Mucosa of stomach (tissue), 1 donor: ENCODE results near the gene CCM2L.

Experiments used
- H3K27me3 ChIP-seq: one replicate; pipeline ENCODE4 v1.7.0; 2013; ENCODE audit warnings: mild to moderate bottlenecking, low read length; ENCODE audit not compliant: control insufficient read depth, insufficient read depth
- H3K36me3 ChIP-seq: one replicate; pipeline ENCODE4 v1.7.0; 2013; ENCODE audit warnings: low read length; ENCODE audit not compliant: control insufficient read depth, insufficient read depth
- H3K4me1 ChIP-seq: one replicate; pipeline ENCODE4 v1.7.0; 2013; ENCODE audit warnings: mild to moderate bottlenecking, low read length; ENCODE audit not compliant: control insufficient read depth, insufficient read depth
- H3K4me3 ChIP-seq: one replicate; pipeline ENCODE4 v1.7.0; 2013; ENCODE audit warnings: low read length
- H3K9ac ChIP-seq: one replicate; pipeline ENCODE4 v1.7.0; 2013; ENCODE audit warnings: mild to moderate bottlenecking, low read length, moderate library complexity
- H3K9me3 ChIP-seq: one replicate; pipeline ENCODE4 v1.7.0; 2013; ENCODE audit warnings: mild to moderate bottlenecking, low read length, moderate library complexity; ENCODE audit not compliant: control insufficient read depth
- donor health status: Pancreatic carcinoma.

The CCM2L gene

DNA sequence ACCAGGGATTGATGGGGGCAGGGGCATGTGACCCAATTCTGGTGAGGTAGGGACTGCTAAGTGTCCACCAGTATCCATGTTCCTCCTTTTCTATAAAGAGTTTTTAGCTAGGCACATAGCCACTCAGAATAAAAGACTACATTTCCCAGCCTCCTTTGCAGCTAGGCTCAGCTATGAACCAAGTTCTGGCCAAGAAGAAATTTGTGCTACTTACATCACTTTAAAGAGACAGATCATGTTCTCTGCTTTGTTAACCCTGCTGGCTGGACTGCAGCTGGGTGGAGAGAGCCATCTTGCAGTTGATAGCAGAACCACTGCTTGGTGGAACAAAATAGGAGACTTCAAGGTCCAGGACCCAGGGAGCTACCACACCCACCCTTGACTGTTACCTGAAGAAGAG, 5.3 kb upstream of the CCM2L start:
- no peaks in the 10 kb centered on the region for H3K4me1 ChIP-seq
- H3K9ac ChIP-seq = no peak overlapping the region
- H3K9me3 ChIP-seq = no peaks in the 10 kb centered on the region
- peaks cover 7% of the 10 kb centered on the region for H3K27me3 ChIP-seq
- no peaks in the 10 kb centered on the region for H3K36me3 ChIP-seq
- H3K4me3 ChIP-seq = no peak overlapping the region

DNA sequence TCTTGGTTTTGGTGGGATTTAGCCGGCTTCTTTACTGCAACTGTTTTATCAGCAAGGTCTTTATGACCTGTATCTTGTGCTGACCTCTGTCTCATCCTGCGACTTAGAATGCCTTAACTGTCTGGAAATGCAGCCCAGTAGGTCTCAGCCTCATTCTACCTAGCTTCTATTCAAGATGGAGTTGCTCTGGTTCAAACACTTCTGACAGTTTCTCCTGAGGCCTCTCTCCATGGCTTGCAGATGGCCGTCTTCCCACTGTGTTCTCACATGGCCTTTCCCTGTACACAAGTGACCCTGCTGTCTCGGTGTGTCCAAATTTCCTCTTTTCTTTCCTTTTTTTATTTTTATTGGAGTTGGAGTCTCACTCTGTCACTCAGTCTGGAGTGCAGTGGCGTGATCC, 4.2 kb upstream of the CCM2L start:
- no peak overlapping the region for H3K9ac ChIP-seq
- H3K9me3 ChIP-seq = no peaks in the 10 kb centered on the region
- no peaks in the 10 kb centered on the region for H3K4me1 ChIP-seq
- H3K36me3 ChIP-seq = no peaks in the 10 kb centered on the region
- no peak overlapping the region for H3K4me3 ChIP-seq
- H3K27me3 ChIP-seq = peaks cover 7% of the 10 kb centered on the region

DNA sequence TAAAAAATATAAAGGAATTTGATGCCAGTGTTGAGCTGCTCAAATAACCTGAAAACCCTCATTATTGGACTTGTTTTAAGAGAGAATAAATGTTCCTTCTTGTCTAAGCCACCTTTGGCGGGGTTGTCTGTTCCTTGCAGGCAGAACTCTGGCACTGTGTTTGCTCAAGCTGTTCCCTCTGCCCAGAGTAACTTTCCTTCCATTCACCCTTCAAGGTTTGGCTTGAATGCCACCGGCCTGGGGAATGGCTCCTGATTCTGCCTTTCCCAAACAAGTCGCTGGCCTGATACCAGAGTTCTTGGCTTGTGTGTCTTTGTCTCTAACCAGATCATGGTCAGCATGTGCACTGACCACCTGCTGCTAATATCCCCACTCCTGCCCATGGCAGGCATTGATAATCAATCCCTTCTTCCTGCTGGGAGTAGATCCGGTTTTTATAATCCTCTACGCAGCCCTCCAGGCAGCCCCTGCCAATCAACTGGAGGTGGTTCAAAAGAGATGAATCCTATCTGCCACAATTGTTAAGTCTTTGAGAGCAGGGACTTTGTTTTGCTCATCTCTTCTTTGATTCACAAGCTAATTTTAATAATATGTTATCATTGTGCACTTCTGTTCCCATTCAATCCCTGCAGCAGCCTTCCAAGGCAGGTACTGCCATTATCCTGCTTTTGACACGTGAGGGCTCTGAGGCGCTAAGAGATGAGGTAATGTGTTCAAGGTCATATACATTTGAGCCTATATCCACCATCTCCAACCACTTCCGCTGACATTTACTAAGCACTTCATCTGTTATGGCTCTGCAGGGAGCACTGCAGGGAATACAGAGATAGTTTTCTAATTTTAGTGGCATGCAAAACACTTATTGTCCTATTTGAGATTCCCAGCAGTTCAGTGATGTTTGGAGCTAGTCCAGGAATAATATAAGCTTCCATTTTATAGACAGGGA, 3.1 kb upstream of the CCM2L start:
- H3K4me3 ChIP-seq = no peak overlapping the region
- H3K27me3 ChIP-seq = peaks cover 7% of the 10 kb centered on the region
- H3K9me3 ChIP-seq = no peaks in the 10 kb centered on the region
- no peak overlapping the region for H3K9ac ChIP-seq
- no peaks in the 10 kb centered on the region for H3K36me3 ChIP-seq
- no peaks in the 10 kb centered on the region for H3K4me1 ChIP-seq

DNA sequence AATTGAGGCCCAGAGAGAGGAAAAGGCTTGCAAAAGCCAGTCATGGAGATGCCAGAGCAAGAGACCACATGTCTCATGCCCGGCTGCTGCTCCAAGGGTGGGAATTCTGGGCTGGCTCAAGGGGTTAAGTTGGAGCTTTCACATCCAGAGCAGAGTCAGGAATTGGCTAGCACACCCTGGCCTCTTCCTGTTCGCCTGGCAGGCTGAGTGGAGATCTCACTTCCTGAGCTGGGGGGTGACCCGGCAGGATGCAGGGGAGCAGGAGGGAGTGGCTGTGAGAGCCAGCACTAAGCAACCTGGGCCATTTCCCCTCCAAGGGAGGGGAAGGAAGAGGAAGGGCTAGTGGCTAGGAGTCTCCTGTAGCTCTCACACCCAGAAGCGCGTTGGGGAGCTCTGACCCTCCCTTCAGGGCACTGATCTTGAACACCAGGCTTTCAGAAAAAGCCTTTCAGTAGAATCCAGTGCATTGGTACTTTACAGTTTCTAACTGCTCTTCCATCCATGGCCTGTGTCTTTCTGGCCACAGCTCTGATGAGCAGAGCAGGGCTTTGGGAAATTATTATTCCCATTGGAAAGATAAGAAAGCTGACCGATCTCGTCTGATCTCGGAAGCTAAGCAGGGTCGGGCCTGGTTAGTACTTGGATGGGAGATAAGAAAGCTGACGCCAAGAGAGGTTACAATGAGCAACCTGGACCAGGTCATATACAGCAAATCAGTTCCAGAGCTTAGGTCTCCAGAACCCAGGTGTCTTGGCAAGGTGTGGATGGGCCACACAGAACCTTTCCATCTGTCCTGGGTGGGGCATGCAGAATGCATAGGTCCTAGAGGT, 2.2 kb upstream of the CCM2L start:
- Histone ChIP-seq H3K9me3 (no peaks in the 10 kb centered on the region), H3K4me1 (no peaks in the 10 kb centered on the region), H3K9ac (no peak overlapping the region), H3K4me3 (no peak overlapping the region), H3K36me3 (no peaks in the 10 kb centered on the region), H3K27me3 (peaks cover 7% of the 10 kb centered on the region)

DNA sequence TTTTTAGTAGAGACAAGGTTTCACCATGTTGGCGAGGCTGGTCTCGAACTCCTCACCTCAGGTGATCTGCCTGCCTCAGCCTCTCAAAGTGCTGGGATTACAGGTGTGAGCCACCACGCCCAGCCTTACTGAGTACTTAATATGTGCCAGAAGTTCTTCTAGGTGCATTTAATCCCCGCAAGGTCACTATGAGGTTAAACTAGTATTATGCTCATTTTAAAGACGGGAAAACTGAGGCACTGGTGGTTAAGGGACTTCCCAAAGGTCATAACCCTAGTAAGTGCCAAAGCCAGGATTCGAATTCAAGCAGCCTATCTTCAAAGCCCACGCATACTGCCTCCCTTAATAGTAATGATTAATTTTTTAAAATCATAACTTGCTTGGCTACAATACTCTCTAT, 674 bp upstream of the CCM2L start:
- no peak overlapping the region for H3K4me3 ChIP-seq
- no peaks in the 10 kb centered on the region for H3K36me3 ChIP-seq
- no peak overlapping the region for H3K9ac ChIP-seq
- no peaks in the 10 kb centered on the region for H3K4me1 ChIP-seq
- no peaks in the 10 kb centered on the region for H3K9me3 ChIP-seq
- H3K27me3 ChIP-seq = peaks cover 7% of the 10 kb centered on the region

DNA sequence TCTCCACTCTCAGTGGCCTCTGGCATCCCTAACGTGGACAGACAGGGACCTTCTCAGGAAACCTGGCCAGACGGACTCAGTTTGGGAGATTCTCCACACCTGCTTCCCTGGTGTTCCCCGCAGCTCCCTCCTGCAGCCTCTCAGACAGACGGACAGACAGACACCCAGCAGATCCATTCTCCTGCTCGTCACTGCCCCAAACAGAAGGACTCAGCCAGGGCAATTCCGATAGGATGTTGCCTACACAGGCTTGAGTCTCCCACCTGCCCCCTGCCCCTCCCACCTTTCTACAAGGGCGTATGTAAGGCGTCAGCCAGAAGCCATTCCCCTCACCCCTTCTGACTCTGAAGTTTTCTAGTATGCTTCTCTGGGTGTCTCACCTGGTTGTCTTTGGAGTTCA, 428 bp downstream of the CCM2L start:
- H3K36me3 ChIP-seq = no peaks in the 10 kb centered on the region
- H3K9me3 ChIP-seq = no peaks in the 10 kb centered on the region
- peaks cover 7% of the 10 kb centered on the region for H3K27me3 ChIP-seq
- no peak overlapping the region for H3K9ac ChIP-seq
- H3K4me1 ChIP-seq = no peaks in the 10 kb centered on the region
- no peak overlapping the region for H3K4me3 ChIP-seq

DNA sequence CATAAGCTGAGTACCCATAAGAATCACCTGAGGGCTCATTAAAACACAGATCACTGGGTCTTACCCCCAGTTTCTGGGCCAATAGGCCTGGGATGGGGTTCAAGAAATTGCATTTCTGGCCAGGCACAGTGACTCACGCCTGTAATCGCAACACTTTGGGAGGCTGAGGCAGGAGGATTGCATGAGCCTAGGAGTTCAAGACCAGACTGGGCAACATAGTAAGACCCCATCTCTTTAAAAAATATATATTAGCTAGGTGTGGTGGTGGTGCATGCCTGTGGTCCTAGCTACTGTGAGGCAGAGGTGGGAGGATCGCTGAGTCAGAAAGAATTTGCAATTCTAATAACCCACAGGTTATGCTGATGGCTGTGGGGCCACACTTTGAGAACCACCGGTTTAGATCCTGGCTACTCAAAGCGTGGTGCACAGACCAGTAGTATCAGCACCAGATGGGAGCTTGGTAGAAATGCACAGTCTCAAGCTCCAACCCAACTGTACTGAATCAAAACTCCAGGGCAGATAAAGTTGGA, 2.0 kb downstream of the CCM2L start:
- Histone ChIP-seq H3K4me1 (no peaks in the 10 kb centered on the region), H3K9ac (no peak overlapping the region), H3K9me3 (no peaks in the 10 kb centered on the region), H3K4me3 (no peak overlapping the region), H3K27me3 (peaks cover 10% of the 10 kb centered on the region), H3K36me3 (no peaks in the 10 kb centered on the region)

DNA sequence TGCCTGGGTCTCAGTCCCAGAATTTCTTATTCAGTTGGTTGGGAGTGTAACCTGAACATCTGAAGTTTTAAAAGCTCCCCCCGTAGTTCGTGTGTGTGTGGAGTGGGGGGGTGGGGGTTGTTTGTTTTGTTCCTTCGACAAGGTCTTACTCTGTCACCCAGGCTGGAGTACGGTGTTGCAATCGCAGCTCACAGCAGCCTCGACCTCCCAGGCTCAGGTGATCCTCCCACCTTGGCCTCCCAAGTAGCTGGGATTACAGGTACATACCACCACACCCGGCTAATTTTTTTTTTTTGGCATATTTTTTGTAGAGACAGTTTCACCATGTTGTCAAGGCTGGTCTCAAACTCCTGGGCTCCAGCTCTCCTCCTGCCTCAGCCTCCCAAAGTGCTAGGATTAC, 3.1 kb downstream of the CCM2L start:
- no peak overlapping the region for H3K4me3 ChIP-seq
- H3K4me1 ChIP-seq = peaks cover 4% of the 10 kb centered on the region
- H3K9ac ChIP-seq = no peak overlapping the region
- H3K9me3 ChIP-seq = no peaks in the 10 kb centered on the region
- peaks cover 10% of the 10 kb centered on the region for H3K27me3 ChIP-seq
- no peaks in the 10 kb centered on the region for H3K36me3 ChIP-seq

DNA sequence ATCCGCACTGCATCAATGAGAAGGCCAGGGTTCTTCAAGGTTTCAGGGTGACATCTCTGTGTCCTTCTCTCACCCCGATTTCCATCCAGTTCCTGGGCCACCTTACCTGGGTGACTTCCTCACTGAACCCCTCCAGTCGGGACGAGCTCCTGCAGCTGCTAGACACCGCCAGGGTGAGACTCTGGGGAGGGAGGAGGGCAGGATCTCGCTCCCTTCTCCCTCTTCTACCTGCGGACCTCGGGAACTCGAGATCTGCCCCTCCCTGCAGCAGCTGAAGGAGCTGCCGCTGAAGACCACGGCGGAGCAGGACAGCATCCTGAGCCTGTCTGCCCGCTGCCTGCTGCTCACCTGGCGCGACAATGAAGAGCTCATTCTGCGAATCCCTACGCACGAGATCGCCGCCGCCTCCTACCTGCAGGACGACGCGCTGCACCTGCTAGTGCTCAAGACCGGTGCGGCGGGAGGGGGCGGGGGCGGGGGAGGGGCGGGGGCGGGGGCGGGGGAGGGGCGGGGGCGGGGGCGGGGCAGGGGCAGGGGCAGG, 7.5 kb downstream of the CCM2L start:
- Histone ChIP-seq H3K9ac (no peak overlapping the region), H3K36me3 (no peaks in the 10 kb centered on the region), H3K9me3 (no peaks in the 10 kb centered on the region), H3K4me1 (peaks cover 4% of the 10 kb centered on the region), H3K27me3 (peaks cover 38% of the 10 kb centered on the region), H3K4me3 (no peak overlapping the region)

DNA sequence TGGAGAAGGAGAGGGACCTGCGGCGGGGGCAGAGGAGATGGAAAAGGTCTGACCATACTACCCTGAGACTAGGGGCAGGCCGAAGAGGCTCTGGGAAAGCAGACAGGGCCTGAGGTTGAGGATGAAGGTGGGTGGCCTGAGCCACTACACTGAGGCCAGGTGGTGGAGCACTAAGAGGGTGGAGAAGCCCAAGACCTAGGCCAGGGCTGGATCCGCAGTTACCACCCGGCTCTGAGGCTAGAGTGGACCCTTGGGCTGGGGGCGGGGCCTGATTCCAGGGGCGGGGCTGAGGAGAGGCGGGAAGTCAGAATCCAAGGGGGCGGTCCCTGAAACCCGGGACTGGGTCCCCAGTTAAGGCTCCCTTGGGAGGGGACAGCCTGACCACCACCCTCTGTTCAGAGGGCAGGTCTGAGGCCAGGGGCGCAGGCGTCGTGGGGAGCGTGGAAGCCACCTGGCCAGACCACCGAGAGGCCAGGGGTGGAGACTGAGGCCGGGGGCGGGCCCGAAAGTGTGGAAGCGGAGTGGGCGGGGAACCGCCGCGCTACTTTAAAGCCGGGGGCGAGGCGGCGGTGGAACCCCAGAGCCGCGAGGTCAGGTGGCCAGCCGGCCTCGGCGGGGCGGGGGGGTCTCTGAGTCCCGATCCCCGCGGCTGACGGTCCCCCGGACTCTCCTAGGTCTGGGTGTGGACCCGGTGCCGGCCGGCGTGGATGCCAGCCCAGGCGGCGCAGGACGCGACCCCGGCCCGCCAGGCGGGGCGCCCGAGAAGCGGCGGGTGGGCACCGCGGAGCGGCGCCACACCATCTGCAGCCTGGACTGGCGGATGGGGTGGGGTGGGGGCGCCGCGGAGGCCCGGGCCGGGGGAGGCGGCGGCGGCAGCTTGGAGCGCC, 8.3 kb downstream of the CCM2L start:
- H3K27me3 ChIP-seq = peaks cover 41% of the 10 kb centered on the region
- no peak overlapping the region for H3K4me3 ChIP-seq
- H3K9me3 ChIP-seq = no peaks in the 10 kb centered on the region
- no peak overlapping the region for H3K9ac ChIP-seq
- peaks cover 4% of the 10 kb centered on the region for H3K4me1 ChIP-seq
- H3K36me3 ChIP-seq = no peaks in the 10 kb centered on the region

DNA sequence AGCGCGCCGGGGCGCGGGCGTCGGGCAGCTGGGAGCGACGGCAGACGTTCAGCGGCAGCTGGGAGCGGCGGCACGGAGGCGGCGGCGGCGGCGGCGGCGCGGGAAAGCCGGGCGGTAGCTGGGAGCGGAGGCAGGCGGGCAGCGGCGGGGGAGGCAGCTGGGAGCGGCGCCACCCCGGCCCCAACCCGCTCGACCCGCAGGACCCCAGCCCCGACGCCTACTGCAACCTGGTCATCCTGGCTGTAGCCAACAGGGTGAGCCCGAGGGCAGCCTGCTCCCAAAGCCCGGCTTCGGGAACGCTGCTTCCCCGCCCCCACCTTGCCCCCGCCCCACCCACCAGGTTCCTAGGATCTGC, 8.9 kb downstream of the CCM2L start:
- peaks cover 41% of the 10 kb centered on the region for H3K27me3 ChIP-seq
- peaks cover 4% of the 10 kb centered on the region for H3K4me1 ChIP-seq
- no peaks in the 10 kb centered on the region for H3K9me3 ChIP-seq
- H3K9ac ChIP-seq = no peak overlapping the region
- H3K4me3 ChIP-seq = no peak overlapping the region
- H3K36me3 ChIP-seq = no peaks in the 10 kb centered on the region
